Measurements from ENCODE around the gene NTM. TPM values are rescaled to one million over a fixed set of nuclear protein-coding genes. Genes with fewer than 3 reads are reported as not detected.

Gene NTM
- polyA plus RNA-seq, 4 donors: 0.94 to 3.1 (median 1.4) TPM; not detected in 1

DNA sequence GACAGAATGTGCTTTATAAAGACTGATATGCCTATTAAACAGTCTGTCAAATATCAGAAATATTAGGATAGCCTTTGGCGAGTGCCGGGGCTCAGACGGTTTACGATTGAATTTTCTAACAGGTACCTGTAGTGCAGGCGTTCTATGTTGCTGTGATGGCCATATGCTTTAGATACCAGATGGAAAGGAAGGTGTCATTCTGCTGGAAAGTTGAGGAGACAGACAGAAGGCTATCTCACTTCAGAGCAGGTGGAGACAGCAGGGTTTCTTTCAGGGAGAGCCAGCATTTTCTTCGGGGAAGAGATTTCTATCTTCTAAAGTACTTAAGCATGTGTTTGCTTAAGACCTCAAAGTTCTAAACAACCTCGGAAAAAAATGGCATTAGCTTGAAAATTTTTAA, 415.4 kb downstream of the NTM start:
- Histone ChIP-seq H3K27me3 (ENCODE audit: control insufficient read depth in 3 of 3, insufficient read depth in 3 of 3, low read length in 3 of 3) (no peaks in the 10 kb centered on the region), H3K9me3 (ENCODE audit: control insufficient read depth in 2 of 2, insufficient read depth in 1 of 2, low read depth in 1 of 2, low read length in 1 of 2) (no peaks in the 10 kb centered on the region), H3K4me3 (ENCODE audit: low read depth in 1 of 3, low read length in 3 of 3) (no peak overlapping the region), H3K36me3 (ENCODE audit: control insufficient read depth in 3 of 3, insufficient read depth in 2 of 3, low read depth in 1 of 3, low read length in 3 of 3) (no peaks in the 10 kb centered on the region), H3K27ac (ENCODE audit: low read depth in 1 of 3, low read length in 2 of 3) (no peak overlapping the region), H3K4me1 (ENCODE audit: control insufficient read depth in 3 of 3, insufficient read depth in 2 of 3, low read depth in 1 of 3, low read length in 2 of 3) (no peaks in the 10 kb centered on the region)
- WGBS, 3 donors: 66 to 69% (median 67%) methylated on average over 7 of the region's 7 CpGs
- FAIRE-seq: no peak
- DNase-seq: no peak

DNA sequence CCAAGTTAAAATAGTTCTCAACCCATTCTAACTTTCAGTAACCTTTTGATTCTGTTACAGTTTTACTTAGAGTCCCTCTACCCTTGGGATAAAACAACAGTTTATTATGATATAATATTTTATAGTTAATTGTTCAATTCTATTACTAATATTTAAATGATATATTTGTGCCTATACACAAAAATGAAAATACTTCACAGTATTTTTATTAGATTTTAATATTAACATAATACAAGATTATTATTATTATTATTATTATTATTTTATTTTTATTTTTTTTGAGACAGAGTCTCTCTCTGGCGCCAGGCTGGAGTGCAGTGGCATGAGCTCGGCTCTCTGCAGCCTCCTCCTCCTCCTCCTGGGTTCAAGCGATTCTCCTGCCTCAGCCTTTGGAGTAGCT, 416.7 kb downstream of the NTM start:
- WGBS, 3 donors: 54 to 57% (median 55%) methylated on average over 3 of the region's 3 CpGs
- Histone ChIP-seq H3K27me3 (ENCODE audit: control insufficient read depth in 3 of 3, insufficient read depth in 3 of 3, low read length in 3 of 3) (no peaks in the 10 kb centered on the region), H3K36me3 (ENCODE audit: control insufficient read depth in 3 of 3, insufficient read depth in 2 of 3, low read depth in 1 of 3, low read length in 3 of 3) (no peaks in the 10 kb centered on the region), H3K27ac (ENCODE audit: low read depth in 1 of 3, low read length in 2 of 3) (no peak overlapping the region), H3K4me1 (ENCODE audit: control insufficient read depth in 3 of 3, insufficient read depth in 2 of 3, low read depth in 1 of 3, low read length in 2 of 3) (no peaks in the 10 kb centered on the region), H3K9me3 (ENCODE audit: control insufficient read depth in 2 of 2, insufficient read depth in 1 of 2, low read depth in 1 of 2, low read length in 1 of 2) (no peaks in the 10 kb centered on the region), H3K4me3 (ENCODE audit: low read depth in 1 of 3, low read length in 3 of 3) (no peak overlapping the region)
- DNase-seq (no peak), FAIRE-seq (no peak)

DNA sequence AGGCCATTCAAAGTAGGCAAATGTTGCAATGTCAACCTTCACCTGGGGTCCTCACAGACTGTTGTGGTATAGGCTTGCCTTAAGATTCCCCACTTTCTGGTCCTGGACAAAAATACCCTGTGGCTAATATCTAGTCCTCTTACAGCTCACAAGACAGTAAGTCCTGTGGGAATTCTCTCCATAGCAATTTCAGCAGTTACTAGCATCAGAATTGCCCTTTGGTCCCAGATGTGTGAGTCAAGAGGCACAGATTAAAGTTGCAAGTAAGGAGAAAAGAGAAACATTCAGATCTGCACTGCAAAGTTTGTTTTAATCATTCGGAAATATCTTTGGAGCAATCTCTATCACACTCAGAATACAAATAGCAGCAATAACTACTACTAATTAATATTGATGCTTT, 420.2 kb downstream of the NTM start:
- Histone ChIP-seq H3K27ac (ENCODE audit: low read depth in 1 of 3, low read length in 2 of 3) (no peak overlapping the region), H3K36me3 (ENCODE audit: control insufficient read depth in 3 of 3, insufficient read depth in 2 of 3, low read depth in 1 of 3, low read length in 3 of 3) (no peaks in the 10 kb centered on the region), H3K27me3 (ENCODE audit: control insufficient read depth in 3 of 3, insufficient read depth in 3 of 3, low read length in 3 of 3) (no peaks in the 10 kb centered on the region), H3K9me3 (ENCODE audit: control insufficient read depth in 2 of 2, insufficient read depth in 1 of 2, low read depth in 1 of 2, low read length in 1 of 2) (no peaks in the 10 kb centered on the region), H3K4me1 (ENCODE audit: control insufficient read depth in 3 of 3, insufficient read depth in 2 of 3, low read depth in 1 of 3, low read length in 2 of 3) (no peaks in the 10 kb centered on the region), H3K4me3 (ENCODE audit: low read depth in 1 of 3, low read length in 3 of 3) (no peak overlapping the region)
- FAIRE-seq (no peak), DNase-seq (no peak)
- 32 to 68% (median 64%) methylated on average over 1 of the region's 1 CpG for WGBS, 3 donors

DNA sequence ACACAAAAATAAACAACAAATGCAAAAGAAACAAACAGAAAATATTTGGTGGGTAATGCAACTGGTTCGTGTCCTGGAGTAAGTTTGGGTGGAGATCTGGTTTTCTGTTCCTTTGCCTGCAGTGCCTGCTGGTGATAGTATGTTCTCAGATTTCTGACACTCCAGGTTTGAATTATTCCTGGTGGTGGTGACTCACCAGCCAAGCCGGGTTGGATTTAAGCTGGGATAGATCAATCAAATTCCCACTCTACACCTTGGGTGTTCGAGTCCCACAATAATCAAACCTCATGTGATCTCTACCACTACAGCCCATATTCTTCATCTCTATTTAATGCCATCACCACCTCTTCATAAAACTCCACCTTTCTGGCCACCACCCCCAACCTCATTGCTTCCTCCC, 421.8 kb downstream of the NTM start:
- no peak for DNase-seq
- no peaks in the 10 kb centered on the region for H3K27me3 ChIP-seq (ENCODE audit: control insufficient read depth in 3 of 3, insufficient read depth in 3 of 3, low read length in 3 of 3)
- no peaks in the 10 kb centered on the region for H3K9me3 ChIP-seq (ENCODE audit: control insufficient read depth in 2 of 2, insufficient read depth in 1 of 2, low read depth in 1 of 2, low read length in 1 of 2)
- no peaks in the 10 kb centered on the region for H3K36me3 ChIP-seq (ENCODE audit: control insufficient read depth in 3 of 3, insufficient read depth in 2 of 3, low read depth in 1 of 3, low read length in 3 of 3)
- WGBS, 3 donors: 58 to 64% (median 61%) methylated on average over 3 of the region's 3 CpGs
- H3K27ac ChIP-seq (ENCODE audit: low read depth in 1 of 3, low read length in 2 of 3): no peak overlapping the region
- H3K4me3 ChIP-seq (ENCODE audit: low read depth in 1 of 3, low read length in 3 of 3): no peak overlapping the region
- H3K4me1 ChIP-seq (ENCODE audit: control insufficient read depth in 3 of 3, insufficient read depth in 2 of 3, low read depth in 1 of 3, low read length in 2 of 3): no peaks in the 10 kb centered on the region
- FAIRE-seq: no peak

DNA sequence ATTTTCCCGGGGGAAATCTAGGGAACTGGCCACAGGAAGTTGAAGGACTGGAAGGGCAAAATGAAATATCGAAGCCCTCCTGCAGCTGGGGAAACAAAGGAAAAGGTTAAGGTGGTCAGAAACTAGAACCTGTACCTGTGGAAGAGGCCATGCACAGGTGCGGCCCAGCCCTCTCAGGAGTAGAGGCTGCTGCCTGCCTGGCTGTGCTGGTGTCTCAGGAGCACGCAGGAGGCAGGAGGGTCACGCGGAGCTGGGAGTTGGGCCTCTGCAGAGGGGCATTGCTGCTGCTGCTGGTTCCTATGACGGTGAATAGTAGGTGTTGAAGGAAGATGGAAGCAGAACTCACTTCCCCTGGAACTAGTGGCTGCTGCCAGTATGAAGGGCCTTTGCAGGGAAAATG, 425.7 kb downstream of the NTM start:
- Histone ChIP-seq H3K4me3 (ENCODE audit: low read depth in 1 of 3, low read length in 3 of 3) (no peak overlapping the region), H3K36me3 (ENCODE audit: control insufficient read depth in 3 of 3, insufficient read depth in 2 of 3, low read depth in 1 of 3, low read length in 3 of 3) (no peaks in the 10 kb centered on the region), H3K27ac (ENCODE audit: low read depth in 1 of 3, low read length in 2 of 3) (no peak overlapping the region), H3K4me1 (ENCODE audit: control insufficient read depth in 3 of 3, insufficient read depth in 2 of 3, low read depth in 1 of 3, low read length in 2 of 3) (no peaks in the 10 kb centered on the region), H3K9me3 (ENCODE audit: control insufficient read depth in 2 of 2, insufficient read depth in 1 of 2, low read depth in 1 of 2, low read length in 1 of 2) (no peaks in the 10 kb centered on the region), H3K27me3 (ENCODE audit: control insufficient read depth in 3 of 3, insufficient read depth in 3 of 3, low read length in 3 of 3) (no peaks in the 10 kb centered on the region)
- WGBS, 3 donors: 79 to 84% (median 80%) methylated on average over 7 of the region's 7 CpGs
- DNase-seq (no peak), FAIRE-seq (no peak)

DNA sequence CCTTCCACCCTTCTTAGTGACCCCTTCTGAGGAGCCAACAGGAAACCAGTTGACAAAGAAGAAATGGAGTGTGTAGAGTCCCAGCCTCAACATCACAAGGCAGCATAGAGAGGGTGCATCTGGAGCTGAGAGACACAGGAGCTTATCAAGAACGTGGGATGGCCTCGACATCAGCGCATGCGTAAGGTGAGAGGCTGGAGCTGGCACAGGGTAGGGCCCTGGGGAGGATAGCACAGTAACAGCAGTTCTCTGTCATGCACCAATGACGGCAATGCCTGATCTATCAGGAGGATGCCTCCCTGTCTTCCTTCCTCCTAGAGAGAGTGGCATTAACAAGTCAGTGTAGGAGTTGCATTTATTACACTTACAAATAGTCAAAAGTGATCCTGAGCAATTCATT, 426.1 kb downstream of the NTM start:
- WGBS, 3 donors: 70 to 74% (median 72%) methylated on average over 5 of the region's 5 CpGs
- Histone ChIP-seq H3K27ac (ENCODE audit: low read depth in 1 of 3, low read length in 2 of 3) (no peak overlapping the region), H3K27me3 (ENCODE audit: control insufficient read depth in 3 of 3, insufficient read depth in 3 of 3, low read length in 3 of 3) (no peaks in the 10 kb centered on the region), H3K4me3 (ENCODE audit: low read depth in 1 of 3, low read length in 3 of 3) (no peak overlapping the region), H3K9me3 (ENCODE audit: control insufficient read depth in 2 of 2, insufficient read depth in 1 of 2, low read depth in 1 of 2, low read length in 1 of 2) (no peaks in the 10 kb centered on the region), H3K4me1 (ENCODE audit: control insufficient read depth in 3 of 3, insufficient read depth in 2 of 3, low read depth in 1 of 3, low read length in 2 of 3) (no peaks in the 10 kb centered on the region), H3K36me3 (ENCODE audit: control insufficient read depth in 3 of 3, insufficient read depth in 2 of 3, low read depth in 1 of 3, low read length in 3 of 3) (no peaks in the 10 kb centered on the region)
- FAIRE-seq: no peak
- DNase-seq: no peak

DNA sequence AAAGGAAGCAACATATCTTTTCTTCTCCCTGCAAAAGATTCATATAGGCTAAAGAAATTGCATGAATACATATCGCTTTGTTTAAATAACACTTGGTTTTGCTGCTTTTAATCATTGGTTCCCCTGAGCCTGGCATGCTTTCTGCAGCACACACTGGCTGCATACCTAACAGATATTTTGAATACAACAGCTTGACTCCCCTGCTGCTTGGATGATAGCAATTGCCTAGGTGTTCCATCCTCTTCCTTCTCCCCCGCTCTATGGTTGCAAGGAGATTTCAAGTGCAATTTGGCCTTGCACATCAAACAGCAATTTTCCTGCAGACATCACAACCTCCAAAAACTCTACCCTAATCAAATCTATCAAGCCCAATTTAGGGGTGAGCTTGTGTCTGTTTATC, 430.0 kb downstream of the NTM start:
- no peak overlapping the region for H3K4me3 ChIP-seq (ENCODE audit: low read depth in 1 of 3, low read length in 3 of 3)
- peaks cover 0 to 4% (median 0%) of the 10 kb centered on the region in 3 donors for H3K27me3 ChIP-seq (ENCODE audit: control insufficient read depth in 3 of 3, insufficient read depth in 3 of 3, low read length in 3 of 3)
- H3K36me3 ChIP-seq (ENCODE audit: control insufficient read depth in 3 of 3, insufficient read depth in 2 of 3, low read depth in 1 of 3, low read length in 3 of 3): no peaks in the 10 kb centered on the region
- H3K9me3 ChIP-seq (ENCODE audit: control insufficient read depth in 2 of 2, insufficient read depth in 1 of 2, low read depth in 1 of 2, low read length in 1 of 2): no peaks in the 10 kb centered on the region
- H3K4me1 ChIP-seq (ENCODE audit: control insufficient read depth in 3 of 3, insufficient read depth in 2 of 3, low read depth in 1 of 3, low read length in 2 of 3): no peaks in the 10 kb centered on the region
- no peak overlapping the region for H3K27ac ChIP-seq (ENCODE audit: low read depth in 1 of 3, low read length in 2 of 3)
- FAIRE-seq (no peak), DNase-seq (no peak)
- 83 to 86% (median 84%) methylated on average over 2 of the region's 2 CpGs for WGBS, 3 donors

DNA sequence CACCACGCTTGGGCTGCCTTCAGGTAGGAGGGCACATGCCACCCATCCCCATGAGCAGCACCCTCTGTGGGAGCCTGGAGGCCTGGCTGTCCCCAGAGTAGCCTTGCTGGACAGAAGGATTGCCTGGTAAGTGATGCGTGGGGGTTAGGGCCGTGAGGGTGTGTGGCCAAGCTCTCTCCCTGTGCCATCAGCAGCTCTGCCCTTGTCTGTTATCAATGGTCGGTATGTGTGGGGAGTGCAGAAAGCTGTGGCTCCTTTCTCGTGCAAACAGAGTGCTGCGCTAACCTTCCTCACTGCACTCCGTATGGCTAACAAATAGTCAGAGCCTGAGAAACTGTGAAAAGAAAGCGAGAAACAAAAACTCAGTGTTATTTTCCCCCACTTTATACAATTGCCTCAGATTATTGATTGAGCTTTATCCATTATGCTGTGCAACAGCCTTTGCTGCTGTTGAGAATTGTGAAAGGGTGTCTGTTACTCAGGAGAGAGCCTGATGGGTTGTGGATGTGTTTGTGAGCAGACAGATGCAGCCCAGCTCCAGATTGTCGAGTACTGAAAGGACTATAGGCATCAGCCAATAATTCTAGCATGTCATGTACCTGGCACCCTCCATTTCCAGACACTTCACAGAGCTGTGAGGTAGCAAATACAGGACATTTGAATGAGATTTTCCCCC, 432.2 kb downstream of the NTM start:
- no peaks in the 10 kb centered on the region for H3K36me3 ChIP-seq (ENCODE audit: control insufficient read depth in 3 of 3, insufficient read depth in 2 of 3, low read depth in 1 of 3, low read length in 3 of 3)
- H3K27ac ChIP-seq (ENCODE audit: low read depth in 1 of 3, low read length in 2 of 3): no peak overlapping the region
- FAIRE-seq (no peak), DNase-seq (no peak)
- peaks cover 0 to 4% (median 0%) of the 10 kb centered on the region in 3 donors for H3K27me3 ChIP-seq (ENCODE audit: control insufficient read depth in 3 of 3, insufficient read depth in 3 of 3, low read length in 3 of 3)
- no peaks in the 10 kb centered on the region for H3K4me1 ChIP-seq (ENCODE audit: control insufficient read depth in 3 of 3, insufficient read depth in 2 of 3, low read depth in 1 of 3, low read length in 2 of 3)
- no peaks in the 10 kb centered on the region for H3K9me3 ChIP-seq (ENCODE audit: control insufficient read depth in 2 of 2, insufficient read depth in 1 of 2, low read depth in 1 of 2, low read length in 1 of 2)
- H3K4me3 ChIP-seq (ENCODE audit: low read depth in 1 of 3, low read length in 3 of 3): no peak overlapping the region
- WGBS, 3 donors: 33 to 55% (median 45%) methylated on average over 9 of the region's 9 CpGs

DNA sequence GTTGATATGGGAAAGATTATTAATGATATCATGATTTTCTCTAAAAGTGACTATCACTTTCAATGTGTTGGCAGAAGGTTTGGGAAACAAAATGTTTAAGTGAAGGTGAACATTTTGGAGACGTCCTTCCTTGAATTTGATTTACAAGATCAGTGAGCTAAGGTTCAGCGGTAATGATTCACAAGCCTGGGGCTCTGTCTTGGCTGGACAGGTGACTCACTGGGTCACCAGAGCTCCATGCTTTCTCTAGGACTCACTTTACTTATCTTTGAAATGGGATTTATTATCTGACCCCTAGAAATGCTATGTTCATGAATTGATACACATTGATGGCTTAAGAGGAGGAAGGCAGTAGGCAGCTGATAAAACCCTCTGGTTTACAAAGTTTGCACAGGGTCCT, 437.5 kb downstream of the NTM start:
- no peak for DNase-seq

More for the DNA sequence above, 437.5 kb downstream of the NTM start:
- FAIRE-seq: no peak
- Histone ChIP-seq H3K4me3 (ENCODE audit: low read depth in 1 of 3, low read length in 3 of 3) (no peak overlapping the region), H3K36me3 (ENCODE audit: control insufficient read depth in 3 of 3, insufficient read depth in 2 of 3, low read depth in 1 of 3, low read length in 3 of 3) (no peaks in the 10 kb centered on the region), H3K27me3 (ENCODE audit: control insufficient read depth in 3 of 3, insufficient read depth in 3 of 3, low read length in 3 of 3) (peaks cover 0 to 10% (median 0%) of the 10 kb centered on the region in 3 donors), H3K4me1 (ENCODE audit: control insufficient read depth in 3 of 3, insufficient read depth in 2 of 3, low read depth in 1 of 3, low read length in 2 of 3) (no peaks in the 10 kb centered on the region), H3K27ac (ENCODE audit: low read depth in 1 of 3, low read length in 2 of 3) (no peak overlapping the region), H3K9me3 (ENCODE audit: control insufficient read depth in 2 of 2, insufficient read depth in 1 of 2, low read depth in 1 of 2, low read length in 1 of 2) (no peaks in the 10 kb centered on the region)
- 70 to 78% (median 74%) methylated on average over 2 of the region's 2 CpGs for WGBS, 3 donors

Data from small intestine (tissue), 7 donors.